ENCODE results near the gene ECPAS.
"Not testable (repeated sequence)": the region's sequence is repeated elsewhere in the genome, so short reads cannot be mapped to it uniquely, and the experiment has no call there.

Gene ECPAS

DNA sequence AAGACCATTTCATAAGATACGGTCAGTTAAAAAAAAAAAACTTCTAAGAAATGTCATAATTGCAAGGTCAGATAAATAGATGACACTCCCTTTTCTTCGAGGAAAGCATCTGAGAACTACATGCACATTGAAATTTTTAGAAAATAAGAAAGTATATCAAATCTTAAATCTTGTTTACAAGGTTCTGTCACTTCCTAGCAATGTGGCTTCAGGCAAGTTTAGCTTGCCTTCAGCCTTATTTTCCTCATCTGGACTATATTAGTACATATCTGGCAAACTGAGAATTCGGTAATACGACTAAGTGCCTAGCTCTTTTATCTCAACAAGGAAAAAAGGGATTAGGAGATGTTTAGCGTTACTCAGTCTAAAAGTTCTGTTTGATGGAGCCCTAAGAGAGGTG, 121.7 kb downstream of the ECPAS start:
- Mint-ChIP-seq H3K4me3 (no peak overlapping the region), H3K27me3 (no peaks in the 10 kb centered on the region), H3K9me3 (ENCODE audit: low read depth) (no peaks in the 10 kb centered on the region), H3K27ac (no peak overlapping the region), H3K36me3 (peaks cover 26% of the 10 kb centered on the region), H3K4me1 (ENCODE audit: low read depth) (no peaks in the 10 kb centered on the region)

DNA sequence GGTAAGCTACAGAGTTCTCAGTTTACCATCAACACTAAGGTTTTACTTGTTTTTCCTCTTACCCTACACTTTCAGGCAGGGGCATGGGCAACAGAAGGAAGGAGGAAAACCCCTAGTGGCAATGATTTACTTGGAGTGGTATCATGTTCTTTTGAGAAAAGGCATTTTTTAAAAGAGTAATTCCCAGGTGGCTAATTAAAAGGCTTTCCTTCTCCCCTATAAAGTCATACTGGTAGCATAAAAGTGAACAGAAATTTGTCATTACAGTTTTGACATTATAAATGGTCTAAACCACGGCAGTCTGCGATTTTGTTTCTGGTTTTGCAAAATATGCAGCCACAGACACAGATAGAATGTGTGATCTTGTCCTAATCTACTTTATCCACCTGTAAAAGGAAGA, 123.3 kb downstream of the ECPAS start:
- Mint-ChIP-seq H3K36me3 (peaks cover 23% of the 10 kb centered on the region), H3K27ac (no peak overlapping the region), H3K4me3 (no peak overlapping the region), H3K27me3 (no peaks in the 10 kb centered on the region), H3K9me3 (ENCODE audit: low read depth) (no peaks in the 10 kb centered on the region), H3K4me1 (ENCODE audit: low read depth) (peaks cover 4% of the 10 kb centered on the region)

- peaks cover 3% of the 10 kb centered on the region for H3K36me3 Mint-ChIP-seq
- peaks cover 4% of the 10 kb centered on the region for H3K4me1 Mint-ChIP-seq (ENCODE audit: low read depth)
- no peak overlapping the region for H3K27ac Mint-ChIP-seq
- peaks cover 6% of the 10 kb centered on the region for H3K9me3 Mint-ChIP-seq (ENCODE audit: low read depth)
- H3K4me3 Mint-ChIP-seq = no peak overlapping the region
- H3K27me3 Mint-ChIP-seq = no peaks in the 10 kb centered on the region
Observed at GRCh38 chr9:111356481-111357244, 127.5 kb downstream of the ECPAS start.

DNA sequence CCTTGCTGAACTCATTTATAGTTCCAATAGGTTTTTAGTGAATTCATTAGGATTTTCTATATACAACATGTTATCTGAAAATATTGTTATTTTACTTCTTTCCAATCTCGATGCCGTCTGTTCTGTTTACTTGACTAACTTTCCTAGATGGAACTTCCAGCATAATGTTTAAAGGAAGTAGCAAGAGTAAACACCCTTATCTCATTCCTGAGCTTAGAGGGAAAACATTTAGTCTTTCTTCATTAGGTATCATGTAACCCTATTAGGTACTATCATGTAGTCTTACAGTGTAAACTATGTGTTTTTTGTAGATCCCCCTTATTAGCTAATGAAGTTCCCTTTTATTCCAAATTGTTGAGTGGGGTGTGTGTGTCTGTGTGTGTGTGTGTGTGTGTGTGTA, 131.6 kb downstream of the ECPAS start:
- no peak overlapping the region for H3K27ac Mint-ChIP-seq
- H3K4me1 Mint-ChIP-seq (ENCODE audit: low read depth) = peaks cover 4% of the 10 kb centered on the region
- peaks cover 6% of the 10 kb centered on the region for H3K9me3 Mint-ChIP-seq (ENCODE audit: low read depth)
- no peaks in the 10 kb centered on the region for H3K36me3 Mint-ChIP-seq
- peaks cover 4% of the 10 kb centered on the region for H3K27me3 Mint-ChIP-seq
- no peak overlapping the region for H3K4me3 Mint-ChIP-seq

GRCh38 chr9:111350556-111350955, 133.6 kb downstream of the ECPAS start:
- peaks cover 8% of the 10 kb centered on the region for H3K27me3 Mint-ChIP-seq
- no peak overlapping the region for H3K4me3 Mint-ChIP-seq
- no peaks in the 10 kb centered on the region for H3K36me3 Mint-ChIP-seq
- no peak overlapping the region for H3K27ac Mint-ChIP-seq
- H3K4me1 Mint-ChIP-seq (ENCODE audit: low read depth) = no peaks in the 10 kb centered on the region
- H3K9me3 Mint-ChIP-seq (ENCODE audit: low read depth) = peaks cover 6% of the 10 kb centered on the region

DNA sequence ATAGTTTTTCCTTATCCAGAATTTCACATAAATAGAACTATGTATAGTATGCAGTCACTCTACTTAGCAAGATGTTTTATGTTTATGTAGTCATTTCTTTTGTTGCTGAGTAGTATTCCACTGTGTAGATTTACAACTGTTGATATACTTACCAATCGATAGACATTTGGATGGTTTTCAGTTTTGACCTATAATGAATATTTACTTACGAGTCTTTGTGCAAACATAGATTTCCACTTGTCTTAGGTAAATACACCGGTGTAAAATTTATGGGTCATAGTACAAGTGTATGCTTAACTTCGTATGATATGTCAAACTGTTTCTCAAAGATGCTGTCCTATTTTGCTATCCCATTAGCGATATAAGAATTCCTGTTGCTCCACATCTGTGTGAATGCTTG, 134.4 kb downstream of the ECPAS start:
- peaks cover 6% of the 10 kb centered on the region for H3K9me3 Mint-ChIP-seq (ENCODE audit: low read depth)
- no peaks in the 10 kb centered on the region for H3K36me3 Mint-ChIP-seq
- H3K4me3 Mint-ChIP-seq = no peak overlapping the region
- no peaks in the 10 kb centered on the region for H3K4me1 Mint-ChIP-seq (ENCODE audit: low read depth)
- peaks cover 8% of the 10 kb centered on the region for H3K27me3 Mint-ChIP-seq
- no peak overlapping the region for H3K27ac Mint-ChIP-seq

GRCh38 chr9:111348821-111349271, 135.3 kb downstream of the ECPAS start:
- peaks cover 11% of the 10 kb centered on the region for H3K27me3 Mint-ChIP-seq
- no peaks in the 10 kb centered on the region for H3K4me1 Mint-ChIP-seq (ENCODE audit: low read depth)
- H3K9me3 Mint-ChIP-seq (ENCODE audit: low read depth) = peaks cover 6% of the 10 kb centered on the region
- no peaks in the 10 kb centered on the region for H3K36me3 Mint-ChIP-seq
- no peak overlapping the region for H3K4me3 Mint-ChIP-seq
- H3K27ac Mint-ChIP-seq = no peak overlapping the region

GRCh38 chr9:111334318-111334863, 149.8 kb downstream of the ECPAS start:
- H3K27ac Mint-ChIP-seq; H3K36me3 Mint-ChIP-seq; H3K27me3 Mint-ChIP-seq; H3K4me3 Mint-ChIP-seq; H3K9me3 Mint-ChIP-seq (ENCODE audit: low read depth): not testable (repeated sequence)
- H3K4me1 Mint-ChIP-seq (ENCODE audit: low read depth) = peaks cover 17% of the 10 kb centered on the region

GRCh38 chr9:111330124-111330523, 154.1 kb downstream of the ECPAS start, which contains the start of gene OR2K2:
Gene OR2K2 (minus strand): TSS chr9:111330224. CDS start chr9:111328433, 1,791 bp downstream.
- peaks cover 7% of the 10 kb centered on the region for H3K4me1 Mint-ChIP-seq (ENCODE audit: low read depth)
- H3K9me3 Mint-ChIP-seq (ENCODE audit: low read depth) = no peaks in the 10 kb centered on the region
- peaks cover 2% of the 10 kb centered on the region for H3K36me3 Mint-ChIP-seq
- H3K27me3 Mint-ChIP-seq = peaks cover 9% of the 10 kb centered on the region
- no peak within 1 kb of the TSS for H3K4me3 Mint-ChIP-seq
- H3K27ac Mint-ChIP-seq = no peak within 1 kb of the TSS

DNA sequence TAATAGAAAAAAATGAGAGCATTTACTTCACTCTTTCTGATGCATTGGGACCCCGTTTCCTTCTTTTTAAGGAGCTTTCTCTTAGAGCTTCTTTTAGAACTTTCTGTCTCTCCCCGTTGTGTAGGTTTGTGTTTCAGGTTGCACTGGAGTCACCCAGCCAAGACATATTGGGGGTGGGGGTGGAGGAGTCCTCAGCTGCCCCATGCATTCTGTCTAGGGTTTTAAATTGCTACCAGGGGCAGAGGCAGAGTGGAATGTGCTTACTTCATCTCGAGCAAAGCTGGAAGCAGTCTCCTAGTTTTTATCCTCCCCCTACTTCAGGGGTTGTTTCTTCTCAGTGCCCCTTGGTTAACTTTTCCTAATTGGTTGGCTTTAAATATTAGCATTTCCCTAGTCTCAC, 163.6 kb downstream of the ECPAS start:
- H3K9me3 Mint-ChIP-seq (ENCODE audit: low read depth) = no peaks in the 10 kb centered on the region
- no peak overlapping the region for H3K27ac Mint-ChIP-seq
- H3K36me3 Mint-ChIP-seq = no peaks in the 10 kb centered on the region
- peaks cover 7% of the 10 kb centered on the region for H3K27me3 Mint-ChIP-seq
- no peaks in the 10 kb centered on the region for H3K4me1 Mint-ChIP-seq (ENCODE audit: low read depth)
- H3K4me3 Mint-ChIP-seq = no peak overlapping the region

DNA sequence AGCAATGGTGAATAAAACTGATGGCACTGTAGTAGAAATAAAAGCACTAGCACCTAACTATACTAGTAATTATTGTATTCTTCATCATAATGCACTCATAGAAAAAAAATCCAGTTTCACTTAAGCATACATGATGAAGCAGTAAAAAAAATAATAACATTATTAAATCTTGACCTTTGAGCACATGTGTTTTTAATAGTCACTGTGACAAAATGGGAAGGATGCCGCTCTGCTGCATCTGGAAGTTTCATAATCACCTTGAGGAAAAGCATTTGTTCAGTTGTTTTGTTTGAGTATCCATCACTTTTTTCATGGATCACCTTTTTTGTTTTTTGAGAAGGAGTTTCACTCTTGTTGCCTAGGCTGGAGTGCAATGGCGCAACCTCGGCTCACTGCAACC, 167.4 kb downstream of the ECPAS start:
- H3K27me3 Mint-ChIP-seq = peaks cover 6% of the 10 kb centered on the region
- no peaks in the 10 kb centered on the region for H3K9me3 Mint-ChIP-seq (ENCODE audit: low read depth)
- H3K4me1 Mint-ChIP-seq (ENCODE audit: low read depth) = no peaks in the 10 kb centered on the region
- peaks cover 3% of the 10 kb centered on the region for H3K36me3 Mint-ChIP-seq
- H3K27ac Mint-ChIP-seq = no peak overlapping the region
- H3K4me3 Mint-ChIP-seq = no peak overlapping the region
